GM18907 (cell line): ENCODE data around the gene EDNRA.

ENCODE experiments used
- ATAC-seq: cut with Tn5 transposase; IDR thresholded peaks from one replicate; pipeline ENCODE4 v1.9.1; 2021; ENCODE audit warnings: mild to moderate bottlenecking, moderate library complexity; ENCODE audit not compliant: unreplicated experiment

Gene EDNRA

DNA sequence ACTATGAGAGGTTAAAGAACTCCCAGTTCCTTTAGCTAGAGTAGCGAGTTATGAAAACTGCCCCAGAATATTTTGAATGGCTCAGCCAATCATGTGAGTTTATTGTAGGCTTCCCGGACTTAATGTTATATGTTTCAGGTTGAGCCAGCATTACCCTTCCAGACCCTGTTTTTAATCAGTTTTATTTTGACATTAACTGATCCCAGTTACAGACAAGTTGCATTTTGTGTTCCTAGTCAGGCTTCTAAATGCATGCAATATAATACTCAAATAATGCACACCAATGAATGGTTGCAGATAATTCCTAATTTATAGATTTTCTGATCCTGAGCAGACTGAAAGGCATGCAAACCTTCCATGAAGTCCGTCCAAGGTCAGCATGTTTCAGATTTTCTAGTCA, 57.8 kb downstream of the EDNRA start:
- ATAC-seq, result no peak

- no peak for ATAC-seq
Measured at GRCh38 chr4:147539959-147540358, 59.1 kb downstream of the EDNRA start.

DNA sequence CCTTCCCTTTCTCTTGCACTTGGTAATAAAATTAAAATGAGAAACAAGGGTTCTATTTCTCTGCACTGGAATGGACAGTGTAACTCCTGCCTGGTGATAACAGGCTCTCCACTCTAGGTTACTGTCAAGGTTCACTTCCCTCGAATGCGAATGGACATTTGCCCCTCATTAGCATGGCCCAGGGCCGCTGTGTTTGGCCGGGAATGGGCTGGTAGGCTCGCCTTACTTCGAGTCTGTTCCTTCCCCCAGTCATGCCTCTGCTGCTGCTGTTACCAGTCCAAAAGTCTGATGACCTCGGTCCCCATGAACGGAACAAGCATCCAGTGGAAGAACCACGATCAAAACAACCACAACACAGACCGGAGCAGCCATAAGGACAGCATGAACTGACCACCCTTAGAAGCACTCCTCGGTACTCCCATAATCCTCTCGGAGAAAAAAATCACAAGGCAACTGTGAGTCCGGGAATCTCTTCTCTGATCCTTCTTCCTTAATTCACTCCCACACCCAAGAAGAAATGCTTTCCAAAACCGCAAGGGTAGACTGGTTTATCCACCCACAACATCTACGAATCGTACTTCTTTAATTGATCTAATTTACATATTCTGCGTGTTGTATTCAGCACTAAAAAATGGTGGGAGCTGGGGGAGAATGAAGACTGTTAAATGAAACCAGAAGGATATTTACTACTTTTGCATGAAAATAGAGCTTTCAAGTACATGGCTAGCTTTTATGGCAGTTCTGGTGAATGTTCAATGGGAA, 61.5 kb downstream of the EDNRA start:
- ATAC-seq, result no peak

DNA sequence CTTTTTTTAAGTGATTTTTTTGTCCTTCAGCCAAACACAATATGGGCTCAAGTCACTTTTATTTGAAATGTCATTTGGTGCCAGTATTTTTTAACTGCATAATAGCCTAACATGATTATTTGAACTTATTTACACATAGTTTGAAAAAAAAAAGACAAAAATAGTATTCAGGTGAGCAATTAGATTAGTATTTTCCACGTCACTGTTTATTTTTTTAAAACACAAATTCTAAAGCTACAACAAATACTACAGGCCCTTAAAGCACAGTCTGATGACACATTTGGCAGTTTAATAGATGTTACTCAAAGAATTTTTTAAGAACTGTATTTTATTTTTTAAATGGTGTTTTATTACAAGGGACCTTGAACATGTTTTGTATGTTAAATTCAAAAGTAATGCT, 62.1 kb downstream of the EDNRA start:
- no peak for ATAC-seq

- no peak for ATAC-seq
Measured at GRCh38 chr4:147546349-147546748, 65.5 kb downstream of the EDNRA start.

DNA sequence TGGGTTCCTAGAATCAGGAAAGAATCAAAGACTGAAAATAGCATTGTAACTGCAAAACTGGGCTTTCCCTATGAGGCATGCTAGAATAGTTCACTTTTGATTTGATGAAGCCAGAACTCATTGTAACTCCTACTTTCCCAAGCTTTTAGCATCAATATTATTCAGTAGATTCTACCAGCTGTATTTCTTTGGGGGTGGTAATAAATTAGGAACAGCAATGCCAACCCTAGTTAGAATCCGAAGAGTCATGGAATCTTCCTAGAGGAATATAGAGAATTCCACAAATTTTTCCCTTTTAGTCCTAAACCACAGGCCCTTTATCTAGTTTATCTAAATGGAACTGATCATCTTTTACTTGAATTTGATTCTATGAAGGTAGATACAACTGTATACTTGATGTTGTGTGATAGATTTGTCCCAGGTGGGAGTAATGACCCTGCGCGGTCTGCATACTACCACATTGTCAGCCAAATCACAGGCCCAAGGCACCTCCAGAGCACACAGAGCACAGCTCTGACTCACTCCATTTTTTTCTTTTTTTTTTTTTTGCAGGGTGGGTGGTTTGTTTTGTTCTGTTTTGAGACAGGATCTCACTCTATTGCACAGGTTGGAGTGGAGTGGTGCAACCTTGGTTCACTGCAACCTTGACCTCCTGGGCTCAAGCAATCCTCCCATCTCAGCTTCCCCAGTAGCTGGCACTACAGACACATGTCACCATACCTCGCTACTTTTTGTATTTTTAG, 66.6 kb downstream of the EDNRA start:
- no peak for ATAC-seq

GRCh38 chr4:147548256-147548655, 67.4 kb downstream of the EDNRA start:
- ATAC-seq, result no peak

DNA sequence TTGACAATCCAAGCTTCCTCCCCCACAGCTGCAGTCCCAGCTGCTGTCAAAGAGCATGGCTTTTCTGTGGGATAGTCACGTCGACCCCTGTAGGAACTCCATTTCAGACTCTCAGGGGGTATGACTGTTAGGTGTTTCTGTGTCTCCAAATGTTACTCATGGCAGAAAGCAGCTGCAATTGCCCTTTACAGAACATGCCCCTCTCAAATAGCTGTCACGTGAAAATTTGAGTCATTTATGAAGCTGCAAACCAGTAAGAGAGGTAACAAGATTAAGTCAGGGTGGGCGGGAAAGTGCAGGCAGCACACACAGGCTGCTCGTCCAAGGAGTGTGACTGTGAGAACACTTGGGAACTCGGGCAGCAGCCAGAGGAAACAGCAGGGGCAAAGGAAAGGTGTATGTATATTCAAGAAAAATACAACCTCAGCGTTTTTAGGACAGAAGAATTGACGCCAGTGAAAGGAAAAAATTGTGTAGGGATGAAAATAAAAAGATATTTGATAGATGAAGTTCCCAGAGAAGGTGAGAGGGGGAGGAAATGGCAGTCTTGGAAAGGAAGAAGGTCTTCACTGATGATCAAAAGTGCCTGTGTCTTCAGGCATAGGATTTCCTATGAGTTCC, 69.8 kb downstream of the EDNRA start:
- peak; percentile 63 for ATAC-seq

GRCh38 chr4:147560625-147561024, 79.7 kb downstream of the EDNRA start:
- ATAC-seq, result no peak

DNA sequence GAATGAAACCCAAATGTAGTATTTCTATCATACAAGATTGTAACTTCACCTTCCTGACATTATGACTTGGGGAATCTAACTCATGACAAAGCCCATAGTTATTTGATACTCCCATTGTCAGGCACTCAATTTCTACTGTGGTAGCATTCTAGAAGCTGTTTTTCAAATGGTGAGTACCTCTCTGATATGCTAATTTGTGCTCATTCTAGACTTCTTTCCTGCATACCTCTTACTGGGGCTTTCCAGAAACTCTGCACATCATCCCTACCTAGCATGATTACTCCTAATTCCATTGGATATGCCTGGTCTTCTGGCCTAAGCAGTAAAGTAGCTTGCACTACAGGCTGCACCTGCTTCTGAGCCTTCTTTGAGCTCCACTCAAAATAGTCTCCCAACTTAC, 85.9 kb downstream of the EDNRA start:
- no peak for ATAC-seq

GRCh38 chr4:147567276-147567675, 86.4 kb downstream of the EDNRA start:
- no peak for ATAC-seq

DNA sequence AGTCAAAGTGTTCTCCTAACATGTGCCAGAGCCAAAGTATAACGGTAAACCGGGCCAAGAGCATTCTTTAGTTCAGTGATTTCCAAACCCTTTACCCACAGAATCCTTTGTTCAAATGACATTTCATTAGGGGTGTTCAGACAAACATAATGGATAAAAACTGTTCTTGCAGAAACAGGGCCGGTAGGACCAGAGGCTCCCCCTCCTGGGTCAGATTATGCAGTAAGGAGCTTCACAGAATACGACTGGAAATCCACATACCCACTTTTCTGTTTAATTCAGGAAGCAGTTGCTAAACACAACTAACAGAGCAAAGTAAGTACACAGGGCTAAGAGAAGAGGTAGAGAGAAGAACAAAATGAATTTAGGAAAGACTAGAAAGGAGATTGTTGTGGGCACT, 89.7 kb downstream of the EDNRA start:
- ATAC-seq, result no peak

- ATAC-seq, result no peak
Measured at GRCh38 chr4:147571036-147571770, 90.3 kb downstream of the EDNRA start.

DNA sequence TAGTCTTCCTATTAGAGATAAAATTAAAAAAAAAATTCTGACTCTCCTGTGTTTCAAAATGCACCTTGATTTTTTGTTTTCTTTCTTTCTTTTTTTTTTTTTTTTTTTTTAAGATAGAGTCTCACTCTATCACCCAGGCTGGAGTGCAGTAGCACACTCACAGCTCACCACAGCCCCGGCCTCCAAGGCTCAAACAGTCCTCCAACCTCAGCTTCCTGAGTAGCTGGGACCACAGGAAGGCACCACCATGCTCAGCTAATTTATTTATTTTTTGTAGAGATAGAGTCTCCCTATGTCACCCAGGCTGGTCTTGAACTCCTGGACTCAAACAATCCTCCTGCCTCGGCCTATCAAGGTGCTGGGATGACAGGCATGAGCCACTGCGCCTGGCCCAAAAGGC, 95.2 kb downstream of the EDNRA start:
- ATAC-seq, result no peak

GRCh38 chr4:147578051-147578476, 97.2 kb downstream of the EDNRA start:
- ATAC-seq, result no peak

- no peak for ATAC-seq
Measured at GRCh38 chr4:147578593-147578992, 97.7 kb downstream of the EDNRA start.

DNA sequence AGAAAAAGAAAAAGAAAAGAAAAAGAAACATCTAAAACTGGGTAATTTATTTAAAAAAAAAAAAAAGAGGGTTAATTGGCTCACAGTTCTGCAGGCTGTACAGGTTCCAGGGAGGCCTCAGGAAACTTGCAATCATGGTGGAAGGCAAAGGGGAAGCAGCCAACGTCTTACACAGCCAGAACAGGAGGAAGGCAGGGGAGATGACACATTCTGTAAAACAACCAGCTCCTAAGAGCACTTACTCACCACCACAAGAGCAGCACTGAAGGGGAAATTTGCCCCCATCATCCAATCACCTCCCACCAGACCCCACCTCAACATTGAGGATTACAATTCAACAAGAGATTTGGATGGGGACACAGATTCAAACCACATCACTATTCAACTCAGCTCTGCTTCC, 99.5 kb downstream of the EDNRA start:
- ATAC-seq, result no peak

DNA sequence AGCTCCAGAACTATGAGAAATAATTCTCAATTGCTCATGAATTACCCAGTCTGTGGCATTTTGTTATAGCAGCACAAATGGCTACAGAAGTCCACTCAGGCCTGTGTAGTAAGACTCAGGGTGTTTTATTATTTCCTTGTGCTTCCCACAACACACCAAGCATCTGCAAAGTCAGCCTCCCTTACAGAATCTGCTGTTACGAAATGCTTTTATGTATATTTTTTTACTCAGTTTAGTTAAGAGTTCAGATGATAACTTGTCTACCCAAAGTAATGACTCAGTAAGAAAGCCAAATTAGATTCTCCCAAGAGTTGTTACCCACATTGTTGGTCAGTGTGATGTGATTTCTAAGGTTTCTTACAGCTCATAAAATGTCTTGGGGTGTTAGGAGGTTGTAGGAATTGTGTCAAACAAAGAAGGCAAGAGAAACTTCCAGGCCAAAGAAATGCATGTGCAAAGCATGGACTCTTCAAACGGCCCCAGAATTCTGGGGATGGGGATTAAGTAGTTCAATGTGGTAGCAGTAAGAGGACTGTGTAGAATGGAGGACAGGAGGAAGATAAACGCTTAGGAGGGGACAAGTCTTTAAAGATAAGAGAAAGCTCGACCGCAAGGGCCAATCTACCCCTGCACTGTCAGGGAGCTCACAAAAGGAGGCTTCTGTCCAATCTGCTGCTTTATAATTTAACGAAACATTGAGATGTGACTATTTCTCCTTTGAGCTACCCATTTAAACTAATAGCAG, 100.9 kb downstream of the EDNRA start:
- ATAC-seq, result no peak

DNA sequence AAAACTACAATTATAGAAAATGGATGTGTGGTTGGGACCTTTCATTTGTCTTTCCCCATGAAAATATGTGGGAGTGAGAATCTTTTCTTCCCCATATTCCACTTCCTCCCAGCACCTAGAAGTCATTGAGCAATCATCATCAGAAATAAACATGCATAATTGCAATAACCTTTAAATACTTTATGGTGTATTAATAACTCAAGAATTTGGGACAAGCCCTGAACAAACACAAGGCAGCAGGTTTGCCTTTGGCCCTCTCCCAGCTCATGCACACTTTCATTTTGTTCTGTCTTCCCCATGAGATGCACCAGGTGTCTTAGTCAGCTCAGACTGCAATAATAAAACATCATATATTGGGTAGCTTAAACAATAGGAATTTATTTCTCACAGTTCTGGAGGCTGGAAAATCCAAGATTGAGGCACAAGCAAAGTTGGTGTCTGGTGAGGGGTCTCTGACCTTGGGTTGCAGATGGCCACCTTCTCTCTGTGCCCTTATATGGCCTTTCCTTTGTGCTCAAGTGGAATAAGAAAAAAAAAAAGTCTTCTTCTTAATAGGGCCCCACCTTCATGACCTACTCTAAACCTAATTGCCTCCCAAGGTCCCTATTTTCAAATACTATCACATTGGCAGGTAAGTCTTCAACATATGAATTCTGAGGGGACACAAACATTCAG, 101.6 kb downstream of the EDNRA start:
- ATAC-seq, result no peak

- no peak for ATAC-seq
Measured at GRCh38 chr4:147583876-147584275, 103.0 kb downstream of the EDNRA start.
